SH-SY5Y (cell line): ENCODE measurements around the gene POLA1.

Experiments used
- GATA2 ChIP-seq: IDR thresholded peaks from 2 replicates; pipeline ENCODE4 v1.6.1; 2011; ENCODE audit warnings: mild to moderate bottlenecking, low read depth, low read length
- GATA3 ChIP-seq: IDR thresholded peaks from 2 replicates; pipeline ENCODE4 v1.6.1; 2011; ENCODE audit warnings: low read depth, mild to moderate bottlenecking, low read length, moderate library complexity

DNA sequence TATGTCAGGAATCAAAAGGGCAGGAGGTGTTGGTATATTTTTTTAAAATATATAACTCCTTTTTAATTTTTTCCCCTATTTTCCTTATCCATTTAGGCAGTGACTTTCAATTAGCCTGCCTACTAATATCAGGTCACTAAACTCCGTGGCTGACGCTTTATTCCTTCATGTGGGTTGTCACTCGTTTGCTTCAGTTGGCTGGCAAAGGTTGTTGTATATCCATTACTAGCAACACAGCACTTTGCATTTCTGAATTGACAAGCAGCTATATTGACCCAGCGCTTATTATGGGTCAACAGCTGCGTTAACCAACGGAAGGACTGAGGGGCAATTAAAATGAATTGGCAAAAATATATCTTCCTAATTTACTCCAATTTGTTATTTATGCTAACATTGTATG lies 234.4 kb downstream of the POLA1 start:
- TF ChIP-seq GATA2 (no peak), GATA3 (no peak)
